ENCODE results near the gene ANKFY1. TPM values are rescaled to one million over a fixed set of nuclear protein-coding genes. Genes with fewer than 3 reads are reported as not detected.
A peak's percentile ranks its signal among the peaks of the same experiment; 100 is the strongest.

The ANKFY1 gene
- total RNA-seq, 1 experiment from 2014 or later, result 46.8 TPM

DNA sequence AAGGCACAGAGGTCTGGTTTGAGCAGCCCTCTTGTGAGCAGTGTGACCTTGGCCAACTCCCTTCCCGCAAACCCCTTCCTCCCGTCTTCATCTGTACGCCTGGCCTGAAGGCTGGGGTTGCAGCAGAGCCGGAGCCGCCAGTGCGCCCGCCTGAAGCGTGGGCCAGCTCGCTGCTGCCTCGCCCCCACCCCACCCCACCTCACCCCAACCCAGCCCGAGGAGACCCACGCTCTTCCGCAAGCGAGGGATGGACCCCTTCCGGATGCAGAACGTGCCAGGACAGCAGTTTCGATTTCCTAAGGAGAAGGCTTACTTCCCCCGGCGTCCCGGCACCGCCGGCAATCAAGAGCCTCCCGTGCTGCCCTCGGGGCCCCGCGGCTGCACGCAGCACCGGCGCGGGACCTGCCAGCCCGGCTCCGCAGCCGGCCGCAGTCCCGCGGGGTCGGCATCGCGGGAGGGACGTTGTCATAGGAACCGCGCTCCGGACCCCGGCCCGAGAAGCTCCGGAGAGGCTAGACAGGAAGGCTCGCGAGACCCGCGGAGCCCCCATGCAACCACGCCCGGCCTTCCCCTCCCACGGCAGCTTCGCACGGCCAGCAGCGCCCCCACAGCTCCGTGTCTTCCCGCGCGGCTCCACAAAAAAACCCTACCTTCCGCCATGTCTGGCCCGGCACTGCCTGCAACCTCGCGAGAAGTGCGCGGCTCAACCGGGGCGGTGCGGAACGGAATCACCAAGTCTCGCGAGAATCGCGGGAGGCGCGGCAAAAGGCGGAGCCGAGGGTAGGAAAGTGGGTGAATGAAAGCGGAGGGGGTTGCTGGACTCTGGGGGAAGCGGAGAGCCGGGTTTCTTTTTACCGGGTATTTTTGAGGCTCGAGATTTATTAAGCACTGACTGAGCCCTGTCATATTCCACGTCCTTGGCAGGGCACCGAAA, at the start of gene ANKFY1 (continued):
- TF ChIP-seq ZNF512 (CRISPR knock-in tag; IDR thresholded peaks at IDR 0.05; ENCODE audit: borderline replicate concordance) (no peak), ZNF232 (CRISPR knock-in tag; IDR thresholded peaks at IDR 0.05) (no peak), KAT7 (CRISPR knock-in tag; IDR thresholded peaks at IDR 0.05; ENCODE audit: borderline replicate concordance) (no peak), CBFB (CRISPR knock-in tag; IDR thresholded peaks at IDR 0.05; ENCODE audit: low read depth) (0 out of 2 replicates have a peak, but pooled peaks have one; percentile 18), SOX15 (CRISPR knock-in tag; IDR thresholded peaks at IDR 0.05) (no peak), SP1 (CRISPR knock-in tag; conservative IDR thresholded peaks at IDR 0.05) (peak; percentile 72), HMGA2 (CRISPR knock-in tag; IDR thresholded peaks at IDR 0.05) (no peak), PRDM15 (CRISPR knock-in tag; IDR thresholded peaks at IDR 0.05) (peak; percentile 12; the same call in 1 of the 2 replicates), GRHL2 (CRISPR knock-in tag; IDR thresholded peaks at IDR 0.05; ENCODE audit: insufficient replicate concordance, severe bottlenecking) (no peak), ZNF416 (CRISPR knock-in tag; IDR thresholded peaks at IDR 0.05) (peak; percentile 79; the same call in 1 of the 2 replicates)
- TF ChIP-seq, protein P1, sequence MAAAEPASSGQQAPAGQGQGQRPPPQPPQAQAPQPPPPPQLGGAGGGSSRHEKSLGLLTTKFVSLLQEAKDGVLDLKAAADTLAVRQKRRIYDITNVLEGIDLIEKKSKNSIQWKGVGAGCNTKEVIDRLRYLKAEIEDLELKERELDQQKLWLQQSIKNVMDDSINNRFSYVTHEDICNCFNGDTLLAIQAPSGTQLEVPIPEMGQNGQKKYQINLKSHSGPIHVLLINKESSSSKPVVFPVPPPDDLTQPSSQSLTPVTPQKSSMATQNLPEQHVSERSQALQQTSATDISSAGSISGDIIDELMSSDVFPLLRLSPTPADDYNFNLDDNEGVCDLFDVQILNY (CRISPR knock-in tag; IDR thresholded peaks at IDR 0.05), result peak; percentile 90

GRCh38 chr17:4310354-4311060, 46.7 kb upstream of the ANKFY1 start:
- DNase-seq (ENCODE audit: low spot score) (no peak), ATAC-seq (no peak)
- ChIA-PET CTCF (no interaction called here), POLR2A (no interaction called here)
- Mint-ChIP-seq H3K9me3 (peaks cover 27% of the 10 kb centered on the region), H3K4me3 (no peak overlapping the region), H3K36me3 (peaks cover 45% of the 10 kb centered on the region), H3K27ac (peak overlapping the region; percentile 91), H3K4me1 (peaks cover 75% of the 10 kb centered on the region), H3K27me3 (ENCODE audit: low read depth) (no peaks in the 10 kb centered on the region)
- no peak for TF ChIP-seq ZNF263 (CRISPR knock-in tag; IDR thresholded peaks at IDR 0.05; ENCODE audit: low read depth)
- TF ChIP-seq ERG (CRISPR knock-in tag; IDR thresholded peaks at IDR 0.05), result no peak
- no peak for TF ChIP-seq NFYB (CRISPR knock-in tag; conservative IDR thresholded peaks at IDR 0.05; ENCODE audit: low read depth)
- no peak for TF ChIP-seq CREM (CRISPR knock-in tag; IDR thresholded peaks at IDR 0.05)
